K562 (cell line): ENCODE results near the gene ZDHHC17. TPM values are rescaled to one million over a fixed set of nuclear protein-coding genes. Genes with fewer than 3 reads are reported as not detected.
A peak's percentile ranks its signal among the peaks of the same experiment; 100 is the strongest.

Experiments used
- ATAC-seq: fragments of 200-7000 bp; cut with Tn5 transposase; 3 replicates; pipeline ENCODE4 v1.9.1; 2020; ENCODE audit warnings: moderate library complexity
- BruUV-seq: library from RNA; stranded (reverse); fragments of 400-500 nt; replicated peaks from 2 replicates; lab custom pipeline; 2021; lab: Mats Ljungman, UMichigan
- CTCF ChIA-PET: fragments of 300-600 bp; formaldehyde crosslinking; extraction: SDS; loops from one replicate; lab custom pipeline; 2021; ENCODE audit warnings: low intra/inter-chr PET ratio; lab: Yijun Ruan, JAX
- POLR2A ChIA-PET: fragments of 300-600, 350-650 bp; sonication (Branson Sonifier 250); formaldehyde crosslinking; extraction: SDS; loops from one replicate; lab custom pipeline; 2021; ENCODE audit warnings: antibody characterized with exemption, inconsistent platforms; lab: Yijun Ruan, JAX
- DNase-seq, 4 experiments: peaks; one replicate each; pipeline versions ENCODE4 v3.0.0 to v3.0.0-alpha.2; 2011 to 2018; ENCODE audit warnings: low spot score in 3 of 4, mixed read lengths in 3 of 4; ENCODE audit errors: extremely low read depth in 1 of 4
- FAIRE-seq: peaks from 2 replicates; lab custom pipeline; 2011; peaks lifted over from hg19 to GRCh38; lab: Jason Lieb, UNC
- H2AFZ ChIP-seq: 2 replicates; pipeline ENCODE4 v1.6.0; 2011; ENCODE audit warnings: low read depth, low read length, control low read depth, inconsistent platforms
- H3K27ac ChIP-seq: fragments of 200-600 bp; 3 replicates; pipeline ENCODE4 v1.8.0; 2011; ENCODE audit warnings: low read depth, mild to moderate bottlenecking, control low read depth, inconsistent platforms, low read length, moderate library complexity, mixed read lengths; ENCODE audit errors: extremely low read depth
- H3K27me3 ChIP-seq, 2 experiments: fragments of 300-600 bp in 1 of 2; 2 replicates in 1 of 2; 3 replicates in 1 of 2; pipeline versions ENCODE4 v1.6.0 to v1.8.0; 2011; ENCODE audit warnings: inconsistent platforms in 2 of 2, low read length in 2 of 2, mild to moderate bottlenecking in 1 of 2, mixed read lengths in 1 of 2, moderate library complexity in 1 of 2; ENCODE audit not compliant: control insufficient read depth in 2 of 2, insufficient read depth in 2 of 2
- H3K36me3 ChIP-seq: fragments of 300-600 bp; 3 replicates; pipeline ENCODE4 v1.8.0; 2011; ENCODE audit warnings: mild to moderate bottlenecking, low read length, inconsistent platforms; ENCODE audit not compliant: control insufficient read depth, insufficient read depth
- H3K4me1 ChIP-seq, 2 experiments: fragments of 200-600 bp in 1 of 2; replicated peaks in 1 of 2; 2 replicates in 1 of 2; 3 replicates in 1 of 2; pipeline versions ENCODE4 v1.5.1 to v1.8.0; 2011; ENCODE audit warnings: inconsistent platforms in 2 of 2, low read length in 2 of 2, mild to moderate bottlenecking in 1 of 2, mixed read lengths in 1 of 2, moderate library complexity in 1 of 2; ENCODE audit not compliant: control insufficient read depth in 2 of 2, insufficient read depth in 2 of 2
- H3K4me2 ChIP-seq: 2 replicates; pipeline ENCODE4 v1.6.1; 2011; ENCODE audit warnings: low read length, control low read depth, inconsistent platforms, mixed read lengths; ENCODE audit not compliant: insufficient read depth
- H3K4me3 ChIP-seq: fragments of 200-600 bp; sonication (generic), shearing (Covaris generic); 2 replicates; pipeline ENCODE4 v1.5.1; 2016; ENCODE audit warnings: control low read depth, inconsistent platforms
- H3K79me2 ChIP-seq: fragments of 200-600 bp; 3 replicates; pipeline ENCODE4 v1.8.0; 2011; ENCODE audit warnings: low read length, inconsistent platforms; ENCODE audit not compliant: control insufficient read depth, insufficient read depth
- H3K9ac ChIP-seq, 2 experiments: 2 replicates each; pipeline versions ENCODE4 v1.6.0 to v1.6.1; 2011; ENCODE audit warnings: low read depth in 2 of 2, low read length in 2 of 2, control low read depth in 1 of 2, inconsistent platforms in 1 of 2, mild to moderate bottlenecking in 1 of 2, mixed read lengths in 1 of 2; ENCODE audit not compliant: insufficient read depth in 1 of 2
- H3K9me1 ChIP-seq: one replicate; pipeline ENCODE4 v1.6.0; 2011; ENCODE audit warnings: inconsistent platforms, mild to moderate bottlenecking, low read length, moderate library complexity; ENCODE audit not compliant: control insufficient read depth, insufficient read depth
- H3K9me3 ChIP-seq: replicated peaks from 2 replicates; pipeline ENCODE4 v1.5.1; 2011; ENCODE audit warnings: low read depth, low read length, inconsistent platforms; ENCODE audit not compliant: control insufficient read depth, insufficient read depth
- H4K20me1 ChIP-seq: replicated peaks from 2 replicates; pipeline ENCODE4 v1.6.1; 2011; ENCODE audit warnings: low read length, inconsistent platforms, mixed read lengths; ENCODE audit not compliant: control insufficient read depth, insufficient read depth
- ARHGAP35 ChIP-seq: fragments of 450-650 bp; IDR thresholded peaks from 2 replicates; pipeline ENCODE4 v1.6.1; 2018; ENCODE audit not compliant: partially characterized antibody
- CHD1 ChIP-seq: fragments of 200-600 bp; sonication (generic); IDR thresholded peaks from one replicate; pipeline ENCODE4 v1.6.1; 2012; ENCODE audit warnings: mild to moderate bottlenecking, moderate library complexity, low read length, inconsistent platforms
- DIDO1 ChIP-seq: fragments of 450-650 bp; IDR thresholded peaks from 2 replicates; pipeline ENCODE4 v1.6.1; 2016; ENCODE audit warnings: low read depth, missing biosample characterization, missing genetic modification characterization
- MAFG ChIP-seq: fragments of 450-650 bp; conservative IDR thresholded peaks from 2 replicates; pipeline ENCODE4 v1.6.1; 2016; ENCODE audit warnings: missing genetic modification characterization, missing compliant biosample characterization
- NELFE ChIP-seq: IDR thresholded peaks from 2 replicates; pipeline ENCODE4 v1.6.1; 2011; ENCODE audit warnings: mild to moderate bottlenecking; ENCODE audit not compliant: insufficient read depth, insufficient read length
- NFIC ChIP-seq: fragments of 450-650 bp; IDR thresholded peaks from 2 replicates; pipeline ENCODE4 v1.6.1; 2017; ENCODE audit warnings: mild to moderate bottlenecking, inconsistent platforms
- NFIX ChIP-seq: fragments of 250-450 bp; sonication (Bioruptor Pico); IDR thresholded peaks from 2 replicates; pipeline ENCODE4 v1.4.0; 2020; ENCODE audit warnings: low read depth, mild to moderate bottlenecking, moderate library complexity
- TCFL5 ChIP-seq: fragments of 250-450 bp; sonication (Bioruptor Pico); conservative IDR thresholded peaks from 2 replicates; pipeline ENCODE4 v1.6.1; 2021; ENCODE audit warnings: mild to moderate bottlenecking, moderate library complexity, matching md5 sums
- WGBS: fragments of 100-300 bp; shearing (Covaris generic); methylation state at CpG from one replicate; pipeline ENCODE4 v1.1.6; 2016; ENCODE audit warnings: low coverage, mixed read lengths; ENCODE audit not compliant: insufficient coverage; ENCODE audit errors: missing lambda C conversion rate; 5-methylcytosine and 5-hydroxymethylcytosine counted together
- in situ Hi-C: fragments of 300-500 bp; cut with MboI; formaldehyde crosslinking; loops from 4 replicates; pipeline ENCODE4 v1.15.0; 2018; ENCODE audit warnings: inconsistent platforms, mixed read lengths
- intact Hi-C: fragments of 100-400 bp; cut with micrococcal nuclease; formaldehyde crosslinking; loops from 2 replicates; pipeline ENCODE4 v1.14.2; 2022
- polyA plus RNA-seq, 8 experiments: library from polyadenylated mRNA; depleted of rRNA in 4 of 8; stranded (reverse) in 5 of 8; unstranded in 3 of 8; fragments of >200 nt; fragmentation: Nextera tagmentation in 2 of 8; fragmentation: Illumina TruSeq in 1 of 8; extraction: Ambion mirVana in 2 of 8; extraction: Trizol in 1 of 8; gene quantifications; 2 replicates each; pipeline versions ENCODE4 v1.2.1 to v1.2.3, GENCODE V29; 2011 to 2014; ENCODE audit warnings: inconsistent platforms in 1 of 8, missing spikeins in 1 of 8
- total RNA-seq, 7 experiments: library from RNA; depleted of rRNA in 6 of 7; stranded (reverse); fragments of >200 nt in 6 of 7; fragmentation: Illumina TruSeq in 2 of 7; extraction: Trizol in 2 of 7; gene quantifications; 2 replicates each; pipeline versions ENCODE4 v1.2.1 to v1.2.3, GENCODE V29; 2011 to 2021; ENCODE audit warnings: low replicate concordance in 1 of 7

ZDHHC17 gene
- total and polyA plus RNA-seq, 9 of the 15 experiments (the other 6 are each of a cell fraction or from before 2014, with no cell fraction given) = 6.7 to 66.0 (median 27.5) TPM

- 37% methylated on average over 9 of the region's 10 CpGs for WGBS
- CTCF ChIA-PET = no interaction called here
- intact Hi-C loops = no loop called here
These were observed 24.9 kb upstream of the ZDHHC17 start for GRCh38 chr12:76738824-76739579.

GRCh38 chr12:76739896-76740295, 24.0 kb upstream of the ZDHHC17 start:
- no TSS peak for BruUV-seq
- DNase-seq (no peak), ATAC-seq (no peak)
- Histone ChIP-seq H3K9ac (no peak overlapping the region), H3K27me3 (no peaks in the 10 kb centered on the region), H2AFZ (no peak overlapping the region), H3K9me3 (0 out of 2 replicates have a peak, but pooled peaks cover 2% of the 10 kb centered on the region), H3K4me3 (no peak overlapping the region), H3K4me2 (no peak overlapping the region)
- intact Hi-C loops = no loop called here
- TF ChIP-seq TCFL5 (CRISPR knock-in tag) (no peak), NFIX (peak; percentile 85), NFIC (peak; percentile 97)
- TF ChIP-seq, all 486 proteins: peak for 2
- no peaks in the 10 kb centered on the region for H4K20me1 ChIP-seq
- ChIA-PET POLR2A (no interaction called here), CTCF (no interaction called here)
- no peak for FAIRE-seq
- 69% methylated on average over 4 of the region's 4 CpGs for WGBS
- H3K27ac ChIP-seq = no peak overlapping the region
- in situ Hi-C loops = no loop called here
- H3K9me1 ChIP-seq = no peaks in the 10 kb centered on the region
- no peaks in the 10 kb centered on the region for H3K36me3 ChIP-seq
- H3K4me1 ChIP-seq = no peaks in the 10 kb centered on the region
- no peaks in the 10 kb centered on the region for H3K79me2 ChIP-seq

More at GRCh38 chr12:76738824-76739579, 24.9 kb upstream of the ZDHHC17 start:
- no peak for ATAC-seq
- no peaks in the 10 kb centered on the region for H3K79me2 ChIP-seq
- H3K4me1 ChIP-seq = no peaks in the 10 kb centered on the region
- H3K9me3 ChIP-seq = 0 out of 2 replicates have a peak, but pooled peaks cover 2% of the 10 kb centered on the region
- H3K4me3 ChIP-seq = no peak overlapping the region
- no peak overlapping the region for H3K4me2 ChIP-seq
- no peaks in the 10 kb centered on the region for H3K9me1 ChIP-seq
- DNase-seq = no peak
- TF ChIP-seq ARHGAP35 (no peak), MAFG (tag) (0 out of 2 replicates have a peak, but pooled peaks have one; percentile 4), CHD1 (no peak), NELFE (no peak), DIDO1 (tag) (no peak), NFIC (peak; percentile 42)
- no peaks in the 10 kb centered on the region for H3K36me3 ChIP-seq
- H4K20me1 ChIP-seq = no peaks in the 10 kb centered on the region
- BruUV-seq = no TSS peak
- in situ Hi-C loops = no loop called here
- H2AFZ ChIP-seq = no peak overlapping the region
- no peak for FAIRE-seq
- no peaks in the 10 kb centered on the region for H3K27me3 ChIP-seq
- no peak overlapping the region for H3K9ac ChIP-seq
- POLR2A ChIA-PET = interaction anchor here (0.6 to 1.7 kb wide), 3 partner anchors 26 to 1128 kb away, joined by 3 read pairs; no protein-coding TSS in a partner anchor
- H3K27ac ChIP-seq = no peak overlapping the region
